ENCODE data around the gene ARHGEF2. TPM values are rescaled to one million over a fixed set of nuclear protein-coding genes. Genes with fewer than 3 reads are reported as not detected.
A peak's percentile ranks its signal among the peaks of the same experiment; 100 is the strongest.
"Not testable (repeated sequence)": the region's sequence is repeated elsewhere in the genome, so short reads cannot be mapped to it uniquely, and the experiment has no call there.

Gene ARHGEF2
- total RNA-seq, 1 experiment from 2014 or later, result 155 TPM

- DNase-seq (ENCODE audit: low spot score), result no peak
These were observed 35.7 kb downstream of the ARHGEF2 start for GRCh38 chr1:155942578-155943141.

- no peak for DNase-seq (ENCODE audit: low spot score)
These were observed 36.4 kb downstream of the ARHGEF2 start for GRCh38 chr1:155941845-155942531.

- DNase-seq (ENCODE audit: low spot score), result peak; percentile 87
These were observed 37.1 kb downstream of the ARHGEF2 start, which contains the start of gene RXFP4 for GRCh38 chr1:155940993-155941844. TSS of gene RXFP4 (plus strand) at chr1:155941638. CDS start at chr1:155941710, 72 bp downstream.

- peak; percentile 97 for DNase-seq (ENCODE audit: low spot score)
These were observed 37.8 kb downstream of the ARHGEF2 start for GRCh38 chr1:155940482-155940992.

GRCh38 chr1:155938220-155938627 is 40.1 kb downstream of the ARHGEF2 start:
- DNase-seq (ENCODE audit: low spot score), result peak; percentile 90

GRCh38 chr1:155934936-155935590 is 43.3 kb downstream of the ARHGEF2 start:
- peak; percentile 52 for DNase-seq (ENCODE audit: low spot score)

- peak; percentile 100 for DNase-seq (ENCODE audit: low spot score)
These were observed 44.0 kb downstream of the ARHGEF2 start, which contains the start of gene KHDC4 for GRCh38 chr1:155934097-155934935. TSS of gene KHDC4 (minus strand) at chr1:155934413. CDS start at chr1:155934373, 40 bp downstream.

GRCh38 chr1:155933591-155934096 is 44.7 kb downstream of the ARHGEF2 start:
- no peak for DNase-seq (ENCODE audit: low spot score)

GRCh38 chr1:155932487-155932886 is 45.9 kb downstream of the ARHGEF2 start:
- no peak for DNase-seq (ENCODE audit: low spot score)

GRCh38 chr1:155932081-155932480 is 46.3 kb downstream of the ARHGEF2 start:
- DNase-seq (ENCODE audit: low spot score), result no peak

GRCh38 chr1:155931332-155932038 is 46.9 kb downstream of the ARHGEF2 start:
- peak; percentile 64 for DNase-seq (ENCODE audit: low spot score)

GRCh38 chr1:155930725-155931124 is 47.6 kb downstream of the ARHGEF2 start:
- DNase-seq (ENCODE audit: low spot score), result not testable (repeated sequence)

GRCh38 chr1:155929057-155929456 is 49.3 kb downstream of the ARHGEF2 start:
- peak; percentile 78 for DNase-seq (ENCODE audit: low spot score)

- DNase-seq (ENCODE audit: low spot score), result no peak
These were observed 52.8 kb downstream of the ARHGEF2 start for GRCh38 chr1:155925506-155925905.

GRCh38 chr1:155920717-155921116 is 57.6 kb downstream of the ARHGEF2 start:
- DNase-seq (ENCODE audit: low spot score), result no peak

- no peak for DNase-seq (ENCODE audit: low spot score)
These were observed 58.5 kb downstream of the ARHGEF2 start for GRCh38 chr1:155919801-155920200.

GRCh38 chr1:155918660-155919059 is 59.7 kb downstream of the ARHGEF2 start:
- DNase-seq (ENCODE audit: low spot score), result no peak

- DNase-seq (ENCODE audit: low spot score), result no peak
These were observed 64.2 kb downstream of the ARHGEF2 start for GRCh38 chr1:155913969-155914757.

GRCh38 chr1:155912056-155912536 is 66.3 kb downstream of the ARHGEF2 start:
- DNase-seq (ENCODE audit: low spot score), result no peak

Measured in A172 (cell line).